K562 (cell line): ENCODE results near the gene C1orf174.

Experiments used
- BCOR ChIP-seq: fragments of 450-650 bp; IDR thresholded peaks from 2 replicates; pipeline ENCODE4 v1.6.1; 2016
- DNMT1 ChIP-seq: fragments of 450-650 bp; IDR thresholded peaks from 2 replicates; pipeline ENCODE4 v1.6.1; 2016; ENCODE audit warnings: antibody characterized with exemption, mild to moderate bottlenecking
- ELF4 ChIP-seq: fragments of 450-650 bp; formaldehyde crosslinking; IDR thresholded peaks from 2 replicates; pipeline ENCODE4 v1.4.0; 2022; ENCODE audit warnings: missing genetic modification characterization
- HDAC6 ChIP-seq: IDR thresholded peaks from 2 replicates; pipeline ENCODE4 v1.6.1; 2012; ENCODE audit warnings: low read depth, mild to moderate bottlenecking, control low read depth, inconsistent platforms, low read length, moderate library complexity
- MIER1 ChIP-seq: fragments of 450-650 bp; IDR thresholded peaks from 2 replicates; pipeline ENCODE4 v1.6.1; 2016; ENCODE audit warnings: antibody characterized with exemption, mild to moderate bottlenecking, low read depth
- POLR2A ChIP-seq: fragments of 450-650 bp; conservative IDR thresholded peaks from 2 replicates; pipeline ENCODE4 v1.6.1; 2016
- RAD51 ChIP-seq: fragments of 450-650 bp; IDR thresholded peaks from 2 replicates; pipeline ENCODE4 v1.7.1; 2016; ENCODE audit warnings: low read depth, mild to moderate bottlenecking, borderline replicate concordance
- TCF7L2 ChIP-seq: fragments of 150-350 bp; IDR thresholded peaks from 2 replicates; pipeline ENCODE4 v1.6.1; 2016; ENCODE audit warnings: low read depth, mild to moderate bottlenecking, low read length, moderate library complexity
- TOE1 ChIP-seq, 2 experiments: fragments of 450-650 bp in 1 of 2; sonication (generic) in 1 of 2; formaldehyde crosslinking in 1 of 2; IDR thresholded peaks; 2 replicates each; pipeline versions ENCODE4 v1.7.1 to v1.8.0; 2016 to 2022; ENCODE audit warnings: borderline replicate concordance in 2 of 2, mild to moderate bottlenecking in 2 of 2, antibody characterized with exemption in 1 of 2, inconsistent platforms in 1 of 2, low read depth in 1 of 2, missing genetic modification reagents in 1 of 2, moderate library complexity in 1 of 2
- ZNF12 ChIP-seq: sonication (generic); formaldehyde crosslinking; IDR thresholded peaks from 2 replicates; pipeline ENCODE4 v1.4.0; 2020; ENCODE audit warnings: mild to moderate bottlenecking, missing genetic modification reagents
- TF ChIP-seq, protein P1 (sequence below): sonication (generic); formaldehyde crosslinking; IDR thresholded peaks from 2 replicates; pipeline ENCODE4 v1.8.0; 2022; ENCODE audit warnings: mild to moderate bottlenecking, low read depth, missing genetic modification reagents
- TF ChIP-seq, protein P2 (sequence below): sonication (generic); formaldehyde crosslinking; IDR thresholded peaks from 2 replicates; pipeline ENCODE4 v1.8.0; 2023; ENCODE audit warnings: mild to moderate bottlenecking, missing genetic modification reagents

DNA sequence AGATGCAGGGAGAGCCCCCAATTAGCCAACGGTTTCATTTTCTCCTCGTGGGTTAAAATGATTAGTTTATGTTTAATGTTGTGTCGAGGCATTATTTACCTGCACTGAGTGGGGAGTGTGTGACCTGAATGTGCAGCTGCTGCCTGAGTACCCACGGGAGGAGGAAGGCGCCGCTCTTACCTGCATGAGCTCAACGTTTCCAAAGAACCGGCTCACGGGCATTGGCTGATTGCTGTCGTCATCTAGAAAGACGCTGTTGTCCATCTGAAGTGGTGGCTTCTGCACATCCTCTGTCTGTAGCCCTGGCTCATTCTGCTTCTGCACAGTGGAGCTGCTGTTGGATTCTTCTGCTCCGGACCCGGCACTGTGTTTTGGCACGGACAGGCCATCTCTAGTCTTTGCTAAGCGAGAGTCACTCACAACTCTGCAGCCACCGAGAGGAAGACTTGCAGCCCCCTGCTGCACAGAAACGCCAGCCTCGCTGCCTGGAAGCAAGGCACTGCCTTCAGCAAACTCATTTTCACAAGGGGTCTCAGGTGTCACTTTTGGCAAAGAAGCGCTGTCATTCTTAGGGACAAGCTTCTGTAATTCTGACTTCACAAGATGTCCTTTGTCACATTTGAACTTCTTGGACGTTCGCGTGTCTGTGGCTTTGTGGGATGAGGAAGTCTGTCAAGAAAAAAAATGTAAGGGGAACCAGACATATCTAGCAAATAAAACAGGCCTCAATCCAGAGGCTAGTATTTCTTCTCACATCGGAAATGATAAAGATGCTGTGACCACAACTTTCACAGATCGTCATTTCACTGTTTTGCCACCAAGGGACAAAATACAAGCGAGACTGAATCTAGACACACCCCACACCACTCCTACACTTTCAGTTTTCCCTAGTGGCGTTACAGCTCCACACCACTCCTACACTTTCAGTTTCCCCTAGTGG lies 9.4 kb downstream of the C1orf174 start:
- TF ChIP-seq, protein P1, sequence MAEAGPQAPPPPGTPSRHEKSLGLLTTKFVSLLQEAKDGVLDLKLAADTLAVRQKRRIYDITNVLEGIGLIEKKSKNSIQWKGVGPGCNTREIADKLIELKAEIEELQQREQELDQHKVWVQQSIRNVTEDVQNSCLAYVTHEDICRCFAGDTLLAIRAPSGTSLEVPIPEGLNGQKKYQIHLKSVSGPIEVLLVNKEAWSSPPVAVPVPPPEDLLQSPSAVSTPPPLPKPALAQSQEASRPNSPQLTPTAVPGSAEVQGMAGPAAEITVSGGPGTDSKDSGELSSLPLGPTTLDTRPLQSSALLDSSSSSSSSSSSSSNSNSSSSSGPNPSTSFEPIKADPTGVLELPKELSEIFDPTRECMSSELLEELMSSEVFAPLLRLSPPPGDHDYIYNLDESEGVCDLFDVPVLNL (CRISPR knock-in tag), result no peak
- no peak for TF ChIP-seq HDAC6
- TF ChIP-seq TCF7L2, result no peak
- no peak for TF ChIP-seq BCOR
- TF ChIP-seq DNMT1, result no peak
- no peak for TF ChIP-seq RAD51
- no peak for TF ChIP-seq ZNF12 (CRISPR knock-in tag)
- no peak for TF ChIP-seq POLR2A
- TF ChIP-seq, protein P2, sequence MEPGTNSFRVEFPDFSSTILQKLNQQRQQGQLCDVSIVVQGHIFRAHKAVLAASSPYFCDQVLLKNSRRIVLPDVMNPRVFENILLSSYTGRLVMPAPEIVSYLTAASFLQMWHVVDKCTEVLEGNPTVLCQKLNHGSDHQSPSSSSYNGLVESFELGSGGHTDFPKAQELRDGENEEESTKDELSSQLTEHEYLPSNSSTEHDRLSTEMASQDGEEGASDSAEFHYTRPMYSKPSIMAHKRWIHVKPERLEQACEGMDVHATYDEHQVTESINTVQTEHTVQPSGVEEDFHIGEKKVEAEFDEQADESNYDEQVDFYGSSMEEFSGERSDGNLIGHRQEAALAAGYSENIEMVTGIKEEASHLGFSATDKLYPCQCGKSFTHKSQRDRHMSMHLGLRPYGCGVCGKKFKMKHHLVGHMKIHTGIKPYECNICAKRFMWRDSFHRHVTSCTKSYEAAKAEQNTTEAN (CRISPR knock-in tag), result no peak
- TF ChIP-seq MIER1, result no peak
- TF ChIP-seq TOE1 (IDR thresholded peaks at IDR 0.05; ENCODE audit: borderline replicate concordance), result no peak
- TF ChIP-seq TOE1 (CRISPR knock-in tag; IDR thresholded peaks at IDR 0.05; ENCODE audit: borderline replicate concordance, low read depth), result no peak
- TF ChIP-seq ELF4 (CRISPR knock-in tag), result no peak
